ENCODE results near the gene DCUN1D4.

The DCUN1D4 gene

DNA sequence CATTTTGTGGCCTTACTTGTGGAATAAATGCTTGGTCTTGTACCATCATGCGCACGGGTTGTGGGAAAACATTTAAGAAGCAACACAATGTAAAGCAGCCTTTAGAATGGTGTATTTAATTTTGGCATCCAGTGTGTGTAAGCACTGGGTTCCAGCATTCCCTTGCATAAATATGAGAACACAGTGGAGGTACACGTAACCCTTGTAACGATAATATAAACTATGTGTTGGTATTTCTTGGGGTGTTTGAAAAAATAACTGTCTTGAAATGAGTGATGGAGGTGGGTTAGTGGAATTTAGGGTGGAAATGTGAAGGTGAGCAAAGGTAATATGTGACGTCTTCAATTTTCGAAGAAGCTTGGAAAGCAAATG lies 2.1 kb downstream of the DCUN1D4 start:
- TF ChIP-seq GATA3 (IDR thresholded peaks at IDR 0.05; ENCODE audit: low read depth, low read length) (no peak), GATA2 (IDR thresholded peaks at IDR 0.05; ENCODE audit: low read depth, low read length) (no peak)

DNA sequence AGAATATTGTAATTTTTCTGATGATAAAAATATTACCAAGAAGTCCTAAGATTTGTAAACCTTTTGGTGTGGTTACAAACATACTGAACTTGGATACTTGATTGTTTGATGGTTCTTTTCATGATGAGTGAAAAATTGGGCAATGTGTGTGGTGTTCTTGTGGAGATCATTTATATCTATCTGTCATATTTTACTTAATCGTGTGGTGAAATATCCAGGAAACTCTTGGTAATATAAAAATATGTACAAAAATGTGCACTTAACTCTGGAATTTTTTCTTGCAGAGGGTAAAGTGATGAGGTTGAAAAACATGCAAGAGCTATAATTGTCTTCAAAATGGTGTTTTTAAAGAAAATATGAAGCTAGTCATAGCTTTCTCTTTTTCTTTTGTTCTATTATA lies 2.8 kb downstream of the DCUN1D4 start:
- TF ChIP-seq GATA3 (IDR thresholded peaks at IDR 0.05; ENCODE audit: low read depth, low read length) (no peak), GATA2 (IDR thresholded peaks at IDR 0.05; ENCODE audit: low read depth, low read length) (no peak)

DNA sequence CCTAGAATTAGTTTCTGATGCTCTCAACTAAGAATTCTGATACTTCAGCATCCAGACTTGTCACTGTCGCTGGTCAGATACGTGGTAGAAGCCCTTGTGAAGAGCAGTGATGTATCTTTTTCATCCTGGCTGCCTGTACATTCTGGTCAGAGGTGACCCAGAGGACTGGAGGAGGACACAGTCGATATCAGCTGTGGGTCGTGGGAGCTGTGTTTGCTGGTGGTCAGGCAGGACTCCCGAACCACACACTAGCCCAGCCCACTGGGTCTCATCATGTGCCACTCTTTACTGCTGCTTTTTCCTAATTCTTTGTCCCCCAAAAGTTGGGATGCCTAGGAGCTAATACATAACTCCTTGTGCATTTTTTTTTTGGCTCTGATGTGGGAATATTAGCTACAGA lies 6.5 kb downstream of the DCUN1D4 start:
- no peak for TF ChIP-seq GATA3 (IDR thresholded peaks at IDR 0.05; ENCODE audit: low read depth, low read length)

GRCh38 chr4:51850294-51850693 lies 7.3 kb downstream of the DCUN1D4 start:
- TF ChIP-seq GATA3 (IDR thresholded peaks at IDR 0.05; ENCODE audit: low read depth, low read length) (no peak), GATA2 (IDR thresholded peaks at IDR 0.05; ENCODE audit: low read depth, low read length) (no peak)

DNA sequence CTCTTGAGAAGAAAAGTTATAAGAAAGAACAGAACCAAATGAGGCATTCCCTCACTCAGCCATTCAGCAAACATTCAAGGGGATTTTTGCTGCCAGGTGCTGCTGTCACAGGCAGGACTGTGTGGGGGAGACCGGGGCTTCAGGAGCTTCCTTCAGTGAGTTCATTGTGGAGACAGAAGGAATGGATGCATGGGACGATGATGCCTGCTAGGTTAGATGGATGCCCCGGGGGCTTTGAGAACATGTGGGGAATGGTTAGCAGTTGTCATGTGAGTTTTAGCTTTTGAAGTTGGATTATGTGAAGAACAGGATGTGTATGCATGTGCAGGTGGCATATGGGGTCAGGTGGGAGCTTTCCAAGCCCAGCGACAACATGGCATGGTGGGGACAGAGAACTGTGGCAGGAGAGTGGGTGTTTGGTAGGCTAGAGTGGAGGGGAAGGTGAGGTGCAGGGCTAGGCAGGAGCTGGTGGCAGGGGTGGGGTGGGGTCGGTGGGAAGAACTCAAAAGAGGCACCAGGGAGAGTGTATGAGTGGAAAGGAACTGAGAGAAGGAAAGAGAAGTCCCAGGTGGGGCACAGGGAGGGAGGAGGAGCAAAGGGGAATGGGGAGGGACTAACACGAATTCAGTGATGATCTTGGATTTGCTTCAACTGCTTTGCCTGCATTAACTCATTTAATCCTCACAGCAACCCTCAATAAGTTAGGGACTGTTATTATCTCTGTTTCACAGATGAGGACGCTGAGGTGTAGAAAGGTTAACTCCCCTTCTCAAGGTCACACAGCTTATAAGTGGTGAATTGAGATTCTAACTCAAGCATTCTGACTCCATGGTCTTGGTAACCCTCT lies 8.4 kb downstream of the DCUN1D4 start:
- TF ChIP-seq GATA3 (IDR thresholded peaks at IDR 0.05; ENCODE audit: low read depth, low read length) (no peak), GATA2 (IDR thresholded peaks at IDR 0.05; ENCODE audit: low read depth, low read length) (no peak)

- TF ChIP-seq GATA2 (IDR thresholded peaks at IDR 0.05; ENCODE audit: low read depth, low read length), result no peak
- no peak for TF ChIP-seq GATA3 (IDR thresholded peaks at IDR 0.05; ENCODE audit: low read depth, low read length)
Measured at GRCh38 chr4:51851937-51852290, 9.0 kb downstream of the DCUN1D4 start.

GRCh38 chr4:51853027-51853682 lies 10.2 kb downstream of the DCUN1D4 start:
- TF ChIP-seq GATA3 (IDR thresholded peaks at IDR 0.05; ENCODE audit: low read depth, low read length), result no peak
- TF ChIP-seq GATA2 (IDR thresholded peaks at IDR 0.05; ENCODE audit: low read depth, low read length), result no peak

DNA sequence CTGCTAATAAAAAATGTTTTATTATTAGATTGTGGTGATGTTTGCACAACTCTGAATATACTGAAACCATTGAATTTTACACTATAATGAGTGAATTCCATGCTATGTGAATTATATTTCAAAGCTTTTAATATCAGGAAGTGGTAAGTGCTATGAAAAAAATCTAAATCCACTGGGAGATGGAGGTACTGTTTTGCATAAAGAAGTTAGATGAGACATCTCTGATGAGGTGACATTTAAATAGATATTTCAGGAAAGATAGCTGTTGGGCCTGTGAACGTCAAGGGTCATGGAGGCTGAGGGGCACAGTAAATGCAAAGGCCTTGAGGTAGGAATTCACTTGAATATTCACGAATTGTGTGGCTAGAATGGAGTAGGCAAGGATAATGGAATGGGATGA lies 12.3 kb downstream of the DCUN1D4 start:
- TF ChIP-seq GATA2 (IDR thresholded peaks at IDR 0.05; ENCODE audit: low read depth, low read length), result no peak
- TF ChIP-seq GATA3 (IDR thresholded peaks at IDR 0.05; ENCODE audit: low read depth, low read length), result no peak

DNA sequence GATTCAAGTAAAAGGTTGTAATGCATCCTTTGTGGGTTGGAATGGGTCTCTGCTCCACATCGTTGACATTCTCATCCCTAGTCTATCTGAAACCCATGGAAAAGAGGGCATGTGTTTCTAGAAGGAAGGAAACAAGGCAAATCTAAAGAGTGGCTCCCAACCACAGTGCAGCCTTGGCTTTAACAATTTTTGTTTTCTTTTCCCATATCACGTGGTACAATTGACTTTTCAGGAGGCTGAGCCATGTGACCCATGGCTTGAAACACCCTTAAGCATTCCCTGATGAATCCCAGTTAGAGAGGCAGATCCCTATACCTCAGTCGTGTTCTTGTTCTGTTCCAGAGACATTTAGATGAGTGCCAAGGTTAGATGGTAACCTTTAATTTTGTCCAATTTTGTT lies 12.8 kb downstream of the DCUN1D4 start:
- TF ChIP-seq GATA2 (IDR thresholded peaks at IDR 0.05; ENCODE audit: low read depth, low read length) (no peak), GATA3 (IDR thresholded peaks at IDR 0.05; ENCODE audit: low read depth, low read length) (no peak)

- TF ChIP-seq GATA2 (IDR thresholded peaks at IDR 0.05; ENCODE audit: low read depth, low read length), result no peak
- no peak for TF ChIP-seq GATA3 (IDR thresholded peaks at IDR 0.05; ENCODE audit: low read depth, low read length)
Measured at GRCh38 chr4:51858605-51859202, 15.8 kb downstream of the DCUN1D4 start.

GRCh38 chr4:51859476-51860031 lies 16.6 kb downstream of the DCUN1D4 start:
- TF ChIP-seq GATA3 (IDR thresholded peaks at IDR 0.05; ENCODE audit: low read depth, low read length) (no peak), GATA2 (IDR thresholded peaks at IDR 0.05; ENCODE audit: low read depth, low read length) (no peak)

GRCh38 chr4:51862199-51862598 lies 19.2 kb downstream of the DCUN1D4 start:
- TF ChIP-seq GATA2 (IDR thresholded peaks at IDR 0.05; ENCODE audit: low read depth, low read length) (no peak), GATA3 (IDR thresholded peaks at IDR 0.05; ENCODE audit: low read depth, low read length) (no peak)

DNA sequence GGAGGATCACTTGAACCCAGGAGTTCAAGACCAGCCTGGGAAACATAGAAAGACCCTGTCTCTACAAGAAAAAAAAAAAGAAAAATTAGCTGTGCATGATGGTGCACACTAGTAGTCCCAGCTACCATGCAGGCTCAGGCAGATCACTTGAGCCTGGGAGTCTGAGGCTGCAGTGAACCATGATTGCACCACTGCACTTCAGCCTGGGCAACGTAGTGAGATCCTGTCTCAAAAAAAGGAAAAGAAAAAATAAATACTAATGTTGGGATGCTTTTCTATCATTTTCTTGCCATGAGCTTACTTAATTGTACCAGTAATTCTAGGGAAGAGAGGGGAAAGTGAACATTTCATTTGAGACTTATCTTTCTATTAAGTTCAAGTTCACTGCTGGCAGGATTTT lies 19.8 kb downstream of the DCUN1D4 start:
- TF ChIP-seq GATA2 (IDR thresholded peaks at IDR 0.05; ENCODE audit: low read depth, low read length) (no peak), GATA3 (IDR thresholded peaks at IDR 0.05; ENCODE audit: low read depth, low read length) (no peak)

DNA sequence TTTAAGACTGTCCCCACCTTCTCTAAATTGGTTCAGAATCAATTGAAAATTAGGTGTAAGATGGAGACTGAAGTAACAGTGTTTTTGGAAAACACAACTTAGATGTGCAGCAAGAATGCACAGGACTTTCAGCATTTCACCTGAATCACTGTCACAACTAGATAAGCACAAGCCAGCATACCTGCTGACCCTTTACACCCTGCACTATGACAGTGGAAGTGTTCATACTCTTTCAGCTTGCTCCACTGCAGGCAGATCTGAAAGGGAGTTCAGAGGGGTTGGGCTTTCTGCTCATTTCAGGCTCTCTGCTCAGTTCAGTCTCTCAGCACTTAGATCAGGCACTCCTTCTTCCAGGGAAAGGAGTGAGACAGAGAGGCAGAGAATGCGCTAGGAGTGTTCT lies 22.8 kb downstream of the DCUN1D4 start:
- no peak for TF ChIP-seq GATA2 (IDR thresholded peaks at IDR 0.05; ENCODE audit: low read depth, low read length)
- TF ChIP-seq GATA3 (IDR thresholded peaks at IDR 0.05; ENCODE audit: low read depth, low read length), result no peak

GRCh38 chr4:51866835-51867234 lies 23.9 kb downstream of the DCUN1D4 start:
- TF ChIP-seq GATA2 (IDR thresholded peaks at IDR 0.05; ENCODE audit: low read depth, low read length) (no peak), GATA3 (IDR thresholded peaks at IDR 0.05; ENCODE audit: low read depth, low read length) (no peak)

Data from SH-SY5Y (cell line).